Sigmoid colon (tissue), 7 donors: ENCODE results near the gene C16orf90. TPM values are rescaled to one million over a fixed set of nuclear protein-coding genes. Genes with fewer than 3 reads are reported as not detected.
A peak's percentile ranks its signal among the peaks of the same experiment; 100 is the strongest.

Source experiments
- DNase-seq: peaks from one replicate; pipeline ENCODE4 v3.0.0-alpha.2; 2019
- H3K27ac ChIP-seq, 4 donors: fragments of 200-600 bp; sonication (generic); one replicate each; pipeline ENCODE4 v1.5.1; 2016 to 2019; ENCODE audit warnings: mild to moderate bottlenecking in 1 of 4
- H3K27me3 ChIP-seq, 3 donors: fragments of 200-600 bp; sonication (generic); one replicate each; pipeline ENCODE4 v1.5.1; 2019; ENCODE audit warnings: mild to moderate bottlenecking in 1 of 3
- H3K36me3 ChIP-seq, 4 donors: fragments of 200-600 bp; sonication (generic); one replicate each; pipeline ENCODE4 v1.5.1; 2016 to 2019
- H3K4me1 ChIP-seq, 4 donors: fragments of 200-600 bp; sonication (generic); one replicate each; pipeline ENCODE4 v1.5.1; 2017 to 2019
- H3K4me3 ChIP-seq, 4 donors: fragments of 200-600 bp; sonication (generic); one replicate each; pipeline ENCODE4 v1.5.1; 2017 to 2019; ENCODE audit warnings: mild to moderate bottlenecking in 2 of 4, moderate library complexity in 1 of 4
- H3K9me3 ChIP-seq, 4 donors: fragments of 200-600 bp in 3 of 4; sonication (generic) in 3 of 4; one replicate each; pipeline versions ENCODE4 v1.5.1 to v1.6.1; 2013 to 2019
- EP300 ChIP-seq, 4 donors: sonication (generic); formaldehyde crosslinking; IDR thresholded peaks; one replicate each; pipeline ENCODE4 v1.6.1; 2017; ENCODE audit warnings: antibody characterized with exemption in 4 of 4
- POLR2A ChIP-seq, 2 donors: fragments of 450-650 bp; IDR thresholded peaks; one replicate each; pipeline ENCODE4 v1.6.1; 2016; ENCODE audit warnings: antibody characterized with exemption in 2 of 2, mild to moderate bottlenecking in 2 of 2, moderate library complexity in 2 of 2
- POLR2AphosphoS5 ChIP-seq, 4 donors: sonication (generic); formaldehyde crosslinking; IDR thresholded peaks; one replicate each; pipeline ENCODE4 v1.6.1; 2017; ENCODE audit warnings: antibody characterized with exemption in 4 of 4
- WGBS, 2 donors: extraction: QIAGEN DNeasy Blood & Tissue Kit; methylation state at CpG; one replicate each; pipeline ENCODE4 v1.1.7; 2013; 5-methylcytosine and 5-hydroxymethylcytosine counted together
- intact Hi-C: fragments of 100-400 bp; cut with DNase I; formaldehyde crosslinking; loops from one replicate; pipeline ENCODE4 v1.15.1; 2023
- polyA plus RNA-seq, 3 donors: library from polyadenylated mRNA; stranded (reverse); fragments of 200-250 nt; gene quantifications; one replicate each; pipeline ENCODE4 v1.2.3, GENCODE V29; 2013
- total RNA-seq, 4 donors: library from RNA; depleted of rRNA; stranded (reverse); fragments of >200 nt; gene quantifications; one replicate each; pipeline ENCODE4 v1.1.0, GENCODE V29; 2016
- TF ChIP-seq, protein P1 (sequence below), 4 experiments: fragments of 450-650 bp in 3 of 4; fragments of 200-600 bp in 1 of 4; IDR thresholded peaks; one replicate each; pipeline ENCODE4 v1.5.1; 2016 to 2019; ENCODE audit warnings: antibody characterized with exemption in 4 of 4, mild to moderate bottlenecking in 3 of 4, moderate library complexity in 2 of 4
- donor health status: healthy with polysubstance abuse.
- donor health status: Bipolar disorder and iron deficiency.
- donor health status: healthy.

Gene C16orf90
- total and polyA plus RNA-seq, 7 donors = not detected

DNA sequence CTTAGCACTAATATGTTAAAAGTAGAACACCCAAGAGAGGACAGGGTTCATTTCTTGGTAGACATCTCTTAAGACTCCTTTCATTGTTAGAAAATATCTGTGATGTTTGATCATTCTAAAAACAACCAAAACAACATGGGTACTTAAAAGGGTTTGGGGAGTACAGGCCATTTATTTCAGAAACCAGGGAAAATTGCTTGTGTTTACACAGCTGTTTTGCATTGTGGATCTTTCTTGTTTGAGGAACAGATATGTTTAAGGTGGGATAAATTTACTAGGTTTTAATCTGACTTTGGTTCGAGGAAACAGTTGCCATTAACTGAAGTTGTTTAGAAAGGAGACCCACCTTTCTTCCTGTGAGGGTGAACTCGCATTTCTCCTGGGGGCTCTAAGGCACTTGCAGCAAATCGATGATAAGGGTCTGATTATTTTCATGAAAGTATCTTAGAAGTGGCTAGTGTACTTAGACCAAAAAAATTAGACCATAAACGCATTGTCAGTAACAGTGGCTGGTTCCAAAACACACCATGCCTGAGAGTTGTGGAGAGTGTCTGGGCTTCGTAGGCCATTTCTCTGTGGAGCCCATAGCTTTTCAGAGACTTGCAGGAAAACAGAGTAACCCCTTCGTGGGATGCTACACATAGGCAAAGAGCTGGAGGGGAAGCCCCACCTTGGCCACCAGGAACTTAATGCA, 23.1 kb upstream of the C16orf90 start:
- Histone ChIP-seq H3K9me3 (no peaks in the 10 kb centered on the region), H3K27me3 (no peaks in the 10 kb centered on the region), H3K4me1 (peaks cover 0 to 32% (median 23%) of the 10 kb centered on the region in 4 donors), H3K4me3 (no peak overlapping the region), H3K36me3 (peaks cover 16 to 64% (median 37%) of the 10 kb centered on the region in 4 donors), H3K27ac (peak overlapping the region in 1 of 4 donors; percentile 90)
- DNase-seq = no peak
- TF ChIP-seq, protein P1, sequence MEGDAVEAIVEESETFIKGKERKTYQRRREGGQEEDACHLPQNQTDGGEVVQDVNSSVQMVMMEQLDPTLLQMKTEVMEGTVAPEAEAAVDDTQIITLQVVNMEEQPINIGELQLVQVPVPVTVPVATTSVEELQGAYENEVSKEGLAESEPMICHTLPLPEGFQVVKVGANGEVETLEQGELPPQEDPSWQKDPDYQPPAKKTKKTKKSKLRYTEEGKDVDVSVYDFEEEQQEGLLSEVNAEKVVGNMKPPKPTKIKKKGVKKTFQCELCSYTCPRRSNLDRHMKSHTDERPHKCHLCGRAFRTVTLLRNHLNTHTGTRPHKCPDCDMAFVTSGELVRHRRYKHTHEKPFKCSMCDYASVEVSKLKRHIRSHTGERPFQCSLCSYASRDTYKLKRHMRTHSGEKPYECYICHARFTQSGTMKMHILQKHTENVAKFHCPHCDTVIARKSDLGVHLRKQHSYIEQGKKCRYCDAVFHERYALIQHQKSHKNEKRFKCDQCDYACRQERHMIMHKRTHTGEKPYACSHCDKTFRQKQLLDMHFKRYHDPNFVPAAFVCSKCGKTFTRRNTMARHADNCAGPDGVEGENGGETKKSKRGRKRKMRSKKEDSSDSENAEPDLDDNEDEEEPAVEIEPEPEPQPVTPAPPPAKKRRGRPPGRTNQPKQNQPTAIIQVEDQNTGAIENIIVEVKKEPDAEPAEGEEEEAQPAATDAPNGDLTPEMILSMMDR (IDR thresholded peaks at IDR 0.05) = no peak
- TF ChIP-seq EP300 (IDR thresholded peaks at IDR 0.05) (no peak), POLR2A (IDR thresholded peaks at IDR 0.05) (no peak), POLR2AphosphoS5 (IDR thresholded peaks at IDR 0.05) (no peak)
- intact Hi-C loops = no loop called here
- WGBS, 2 donors = 82 to 88% methylated on average over 6 of the region's 6 CpGs

DNA sequence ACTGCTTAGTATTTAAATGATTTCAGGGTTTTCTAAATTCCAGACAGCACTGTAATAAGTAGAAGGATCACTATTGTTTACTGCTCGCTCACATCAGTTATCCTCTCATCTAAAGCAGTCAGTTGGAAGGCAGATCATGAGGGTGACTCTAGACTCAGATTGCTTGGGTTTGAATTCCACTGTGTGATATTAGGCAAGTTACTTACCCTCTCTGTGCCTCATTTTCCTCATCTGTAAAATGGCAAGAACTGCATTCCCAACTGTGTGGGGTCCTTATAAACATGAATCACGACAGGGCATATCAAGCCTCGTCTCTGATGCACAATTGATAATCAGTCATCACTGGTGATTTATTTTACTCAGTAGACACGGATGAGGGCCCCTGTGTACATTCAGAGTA, 20.6 kb upstream of the C16orf90 start:
- Histone ChIP-seq H3K27me3 (no peaks in the 10 kb centered on the region), H3K4me1 (peaks cover 0 to 20% (median 14%) of the 10 kb centered on the region in 4 donors), H3K9me3 (no peaks in the 10 kb centered on the region), H3K36me3 (peaks cover 20 to 83% (median 44%) of the 10 kb centered on the region in 4 donors), H3K4me3 (no peak overlapping the region), H3K27ac (no peak overlapping the region)
- intact Hi-C loops = no loop called here
- WGBS, 2 donors = 94 to 95% methylated on average over 4 of the region's 4 CpGs
- TF ChIP-seq EP300 (IDR thresholded peaks at IDR 0.05) (no peak), POLR2AphosphoS5 (IDR thresholded peaks at IDR 0.05) (no peak), POLR2A (IDR thresholded peaks at IDR 0.05) (no peak)
- TF ChIP-seq, protein P1 (IDR thresholded peaks at IDR 0.05) = no peak
- DNase-seq = no peak

DNA sequence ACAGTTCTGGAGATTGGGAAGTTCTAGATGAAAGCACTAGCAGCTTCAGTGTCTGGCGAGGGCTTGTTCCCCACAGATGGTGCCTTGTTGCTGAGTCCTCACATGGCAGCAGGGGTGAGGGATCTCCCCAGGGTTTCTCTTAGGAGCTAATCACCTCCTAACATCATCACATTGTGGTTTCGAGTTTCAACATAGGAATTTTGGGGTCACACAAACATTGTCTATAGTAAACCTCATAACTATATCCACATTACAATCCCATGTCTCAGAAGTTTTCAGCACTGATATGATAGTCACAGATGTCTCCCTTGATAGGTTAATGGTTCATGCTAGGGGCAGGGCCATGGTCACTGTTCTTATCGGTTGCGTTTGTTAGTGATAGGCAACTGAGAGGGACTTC, 19.3 kb upstream of the C16orf90 start:
- peaks cover 0 to 7% (median 3%) of the 10 kb centered on the region in 4 donors for H3K4me1 ChIP-seq
- intact Hi-C loops = no loop called here
- H3K27me3 ChIP-seq = no peaks in the 10 kb centered on the region
- no peaks in the 10 kb centered on the region for H3K9me3 ChIP-seq
- H3K36me3 ChIP-seq = peaks cover 20 to 96% (median 48%) of the 10 kb centered on the region in 4 donors
- no peak for DNase-seq
- TF ChIP-seq, protein P1 (IDR thresholded peaks at IDR 0.05) = no peak
- TF ChIP-seq EP300 (IDR thresholded peaks at IDR 0.05) = no peak
- no peak for TF ChIP-seq POLR2A (IDR thresholded peaks at IDR 0.05)
- no peak for TF ChIP-seq POLR2AphosphoS5 (IDR thresholded peaks at IDR 0.05)
- H3K27ac ChIP-seq = no peak overlapping the region
- no peak overlapping the region for H3K4me3 ChIP-seq
- 96% methylated on average over 4 of the region's 4 CpGs for WGBS, 2 donors

DNA sequence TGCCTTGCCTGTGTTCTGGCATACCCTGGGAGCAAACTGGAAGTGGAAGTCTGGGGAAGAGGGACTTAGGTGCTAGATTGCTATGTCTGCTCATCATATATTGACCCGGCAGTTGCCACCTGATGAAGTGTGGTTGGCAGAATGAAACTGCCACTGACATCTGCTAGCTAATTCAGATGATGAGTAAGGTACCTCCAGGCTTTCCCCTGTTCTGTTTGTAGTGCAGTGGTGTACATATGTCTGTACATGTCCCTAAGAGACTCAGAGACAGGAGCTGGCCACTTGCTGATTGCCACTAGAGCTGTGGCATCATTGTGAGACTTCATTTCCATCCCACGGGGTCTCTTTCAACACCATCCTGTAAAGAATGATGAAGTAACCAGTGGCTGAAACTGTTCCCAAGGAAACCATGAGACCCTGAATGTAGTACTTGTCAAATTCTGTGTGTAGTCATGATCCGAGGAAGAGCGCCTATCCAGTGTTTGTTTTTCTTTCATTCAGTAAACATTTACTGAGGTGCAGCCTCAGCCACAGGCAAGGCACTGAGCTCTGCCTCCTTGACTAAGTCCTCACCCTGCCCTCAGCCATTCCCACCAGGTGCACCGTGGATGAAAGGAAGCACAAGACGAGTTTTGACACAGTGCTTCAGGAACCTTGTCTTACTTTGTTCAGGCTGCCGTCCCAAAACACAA, 18.7 kb upstream of the C16orf90 start:
- Histone ChIP-seq H3K4me3 (no peak overlapping the region), H3K9me3 (no peaks in the 10 kb centered on the region), H3K4me1 (peaks cover 0 to 2% (median under 1%) of the 10 kb centered on the region in 4 donors), H3K36me3 (peaks cover 20 to 100% (median 53%) of the 10 kb centered on the region in 4 donors), H3K27ac (no peak overlapping the region), H3K27me3 (no peaks in the 10 kb centered on the region)
- 79 to 87% methylated on average over 7 of the region's 7 CpGs for WGBS, 2 donors
- intact Hi-C loops = no loop called here
- TF ChIP-seq POLR2A (IDR thresholded peaks at IDR 0.05) (no peak), EP300 (IDR thresholded peaks at IDR 0.05) (no peak), POLR2AphosphoS5 (IDR thresholded peaks at IDR 0.05) (no peak)
- TF ChIP-seq, protein P1 (IDR thresholded peaks at IDR 0.05) = no peak
- DNase-seq = no peak
